ENCODE measurements around the gene FERMT3.
A peak's percentile ranks its signal among the peaks of the same experiment; 100 is the strongest.

Gene FERMT3

GRCh38 chr11:64186492-64187165, 19.9 kb upstream of the FERMT3 start:
- peak; percentile 59 for DNase-seq

GRCh38 chr11:64192434-64192833, 14.1 kb upstream of the FERMT3 start:
- DNase-seq = no peak

- no peak for DNase-seq
Observed at GRCh38 chr11:64196626-64197025, 9.9 kb upstream of the FERMT3 start.

- no peak for DNase-seq
Observed at GRCh38 chr11:64198511-64198910, 8.0 kb upstream of the FERMT3 start.

GRCh38 chr11:64201543-64201942, 5.0 kb upstream of the FERMT3 start:
- DNase-seq = no peak

- no peak for DNase-seq
Observed at GRCh38 chr11:64202992-64203391, 3.5 kb upstream of the FERMT3 start.

GRCh38 chr11:64203421-64204079, 3.0 kb upstream of the FERMT3 start:
- DNase-seq = no peak

- no peak for DNase-seq
Observed at GRCh38 chr11:64204080-64204440, 2.5 kb upstream of the FERMT3 start.

GRCh38 chr11:64204464-64204989, 2.0 kb upstream of the FERMT3 start:
- peak; percentile 74 for DNase-seq

- DNase-seq = peak; percentile 87
Observed at GRCh38 chr11:64207256-64208085, 950 bp downstream of the FERMT3 start.

- DNase-seq = no peak
Observed at GRCh38 chr11:64208086-64208795, 1.7 kb downstream of the FERMT3 start.

- DNase-seq = no peak
Observed at GRCh38 chr11:64208796-64209562, 2.5 kb downstream of the FERMT3 start.

GRCh38 chr11:64209563-64209843, 3.0 kb downstream of the FERMT3 start:
- DNase-seq = no peak

GRCh38 chr11:64210301-64211020, 3.9 kb downstream of the FERMT3 start:
- no peak for DNase-seq

GRCh38 chr11:64211181-64211872, 4.8 kb downstream of the FERMT3 start:
- DNase-seq = no peak

GRCh38 chr11:64216879-64217278, 10.4 kb downstream of the FERMT3 start:
- no peak for DNase-seq

- no peak for DNase-seq
Observed at GRCh38 chr11:64218628-64219353, 12.3 kb downstream of the FERMT3 start.

GRCh38 chr11:64219354-64219684, 12.8 kb downstream of the FERMT3 start:
- DNase-seq = no peak

GRCh38 chr11:64219755-64220154, 13.2 kb downstream of the FERMT3 start:
- no peak for DNase-seq

GRCh38 chr11:64220271-64220670, 13.8 kb downstream of the FERMT3 start:
- DNase-seq = no peak

GRCh38 chr11:64220798-64221197, 14.3 kb downstream of the FERMT3 start:
- no peak for DNase-seq

Measured in activated CD4-positive, alpha-beta T cell treated with anti-CD3 and anti-CD28 coated beads, Interleukin-2, amount 50 U/mL, for 16 hours (primary cell).